Activated T-cell treated with anti-CD3 and anti-CD28 coated beads, Interleukin-2, amount 50 U/mL, for 4 hours (primary cell): ENCODE measurements around the gene TMEM183A. TPM values are rescaled to one million over a fixed set of nuclear protein-coding genes. Genes with fewer than 3 reads are reported as not detected.

Source experiments
- ATAC-seq, 2 donors: fragments of 200-7000 bp; cut with Tn5 transposase; one replicate each; pipeline ENCODE4 v1.10.0; 2021
- DNase-seq: peaks from one replicate; pipeline ENCODE4 v3.0.0-alpha.2; 2020
- H3K27me3 Mint-ChIP-seq: one replicate; pipeline ENCODE4 v1.8.0; 2021; ENCODE audit warnings: low read depth, mixed read lengths
- H3K36me3 Mint-ChIP-seq: one replicate; pipeline ENCODE4 v1.8.0; 2022; ENCODE audit warnings: mixed read lengths; ENCODE audit not compliant: insufficient read depth
- H3K4me1 Mint-ChIP-seq: one replicate; pipeline ENCODE4 v1.8.0; 2021; ENCODE audit warnings: low read depth, mixed read lengths
- H3K4me3 Mint-ChIP-seq: one replicate; pipeline ENCODE4 v1.8.0; 2021; ENCODE audit warnings: mild to moderate bottlenecking, moderate library complexity, mixed read lengths
- H3K9me3 Mint-ChIP-seq: one replicate; pipeline ENCODE4 v1.8.0; 2021; ENCODE audit warnings: mixed read lengths
- total RNA-seq, 3 donors: library from RNA; stranded (reverse); gene quantifications; one replicate each; pipeline ENCODE4 v1.2.1, GENCODE V29; 2021

TMEM183A gene
- total RNA-seq, 3 donors from 2014 or later, result 82.3 to 85.8 (median 85.6) TPM

DNA sequence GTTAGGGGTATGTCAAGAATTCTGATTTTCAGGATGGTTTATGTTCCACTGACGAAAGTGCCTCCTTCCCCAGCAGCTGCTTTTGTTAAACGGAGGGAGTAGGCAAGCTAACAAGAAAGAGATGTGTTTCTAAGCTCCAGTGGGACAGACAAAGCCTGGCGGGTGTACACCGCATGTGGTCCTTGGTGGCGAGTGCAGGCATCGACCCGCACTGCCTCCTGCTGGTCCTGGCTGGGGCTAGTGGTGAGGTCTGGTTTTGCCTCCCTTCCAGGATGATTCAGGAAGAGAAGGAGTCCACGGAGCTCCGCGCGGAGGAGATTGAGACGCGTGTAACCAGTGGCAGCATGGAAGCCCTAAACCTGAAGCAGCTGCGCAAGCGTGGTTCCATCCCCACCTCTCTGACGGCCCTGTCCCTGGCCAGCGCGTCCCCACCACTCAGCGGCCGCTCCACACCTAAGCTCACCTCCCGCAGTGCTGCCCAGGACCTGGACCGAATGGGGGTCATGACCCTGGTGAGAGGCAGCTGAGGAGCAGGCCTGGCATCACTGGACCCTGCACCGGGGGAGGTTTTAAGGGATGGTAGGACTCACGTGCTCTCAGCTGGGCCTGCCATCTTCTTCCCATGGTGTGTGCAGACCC lies 48.1 kb downstream of the TMEM183A start:
- H3K4me3 Mint-ChIP-seq, result no peak overlapping the region
- H3K9me3 Mint-ChIP-seq, result no peaks in the 10 kb centered on the region
- no peak for ATAC-seq
- no peaks in the 10 kb centered on the region for H3K36me3 Mint-ChIP-seq
- DNase-seq, result no peak
- H3K4me1 Mint-ChIP-seq, result no peaks in the 10 kb centered on the region
- H3K27me3 Mint-ChIP-seq, result peaks cover 12% of the 10 kb centered on the region

GRCh38 chr1:203056012-203056411 lies 48.8 kb downstream of the TMEM183A start:
- Mint-ChIP-seq H3K27me3 (peaks cover 8% of the 10 kb centered on the region), H3K4me1 (no peaks in the 10 kb centered on the region), H3K9me3 (no peaks in the 10 kb centered on the region), H3K36me3 (no peaks in the 10 kb centered on the region), H3K4me3 (no peak overlapping the region)
- DNase-seq (no peak), ATAC-seq (no peak)

GRCh38 chr1:203056516-203056915 lies 49.3 kb downstream of the TMEM183A start:
- DNase-seq, result no peak
- Mint-ChIP-seq H3K9me3 (no peaks in the 10 kb centered on the region), H3K4me1 (no peaks in the 10 kb centered on the region), H3K4me3 (no peak overlapping the region), H3K36me3 (no peaks in the 10 kb centered on the region), H3K27me3 (peaks cover 5% of the 10 kb centered on the region)
- ATAC-seq, result no peak

GRCh38 chr1:203057911-203058675 lies 50.9 kb downstream of the TMEM183A start:
- no peak for DNase-seq
- H3K9me3 Mint-ChIP-seq, result no peaks in the 10 kb centered on the region
- no peaks in the 10 kb centered on the region for H3K36me3 Mint-ChIP-seq

GRCh38 chr1:203058676-203058935 lies 51.4 kb downstream of the TMEM183A start:
- peaks cover 5% of the 10 kb centered on the region for H3K27me3 Mint-ChIP-seq
- H3K4me1 Mint-ChIP-seq, result no peaks in the 10 kb centered on the region
- no peak overlapping the region for H3K4me3 Mint-ChIP-seq
- DNase-seq (no peak), ATAC-seq (no peak)
- H3K36me3 Mint-ChIP-seq, result no peaks in the 10 kb centered on the region
- H3K9me3 Mint-ChIP-seq, result no peaks in the 10 kb centered on the region

More at GRCh38 chr1:203057911-203058675, 50.9 kb downstream of the TMEM183A start:
- no peaks in the 10 kb centered on the region for H3K4me1 Mint-ChIP-seq
- H3K27me3 Mint-ChIP-seq, result peaks cover 5% of the 10 kb centered on the region
- no peak for ATAC-seq
- H3K4me3 Mint-ChIP-seq, result no peak overlapping the region

- ATAC-seq (no peak), DNase-seq (no peak)
- no peaks in the 10 kb centered on the region for H3K36me3 Mint-ChIP-seq
- peaks cover 5% of the 10 kb centered on the region for H3K27me3 Mint-ChIP-seq
- no peak overlapping the region for H3K4me3 Mint-ChIP-seq
- no peaks in the 10 kb centered on the region for H3K9me3 Mint-ChIP-seq
- H3K4me1 Mint-ChIP-seq, result no peaks in the 10 kb centered on the region
Measured at GRCh38 chr1:203059485-203059884, 52.3 kb downstream of the TMEM183A start.

- Mint-ChIP-seq H3K9me3 (no peaks in the 10 kb centered on the region), H3K27me3 (peaks cover 5% of the 10 kb centered on the region), H3K4me1 (no peaks in the 10 kb centered on the region), H3K36me3 (no peaks in the 10 kb centered on the region), H3K4me3 (no peak overlapping the region)
- DNase-seq (no peak), ATAC-seq (no peak)
Measured at GRCh38 chr1:203060115-203060514, 52.9 kb downstream of the TMEM183A start.

DNA sequence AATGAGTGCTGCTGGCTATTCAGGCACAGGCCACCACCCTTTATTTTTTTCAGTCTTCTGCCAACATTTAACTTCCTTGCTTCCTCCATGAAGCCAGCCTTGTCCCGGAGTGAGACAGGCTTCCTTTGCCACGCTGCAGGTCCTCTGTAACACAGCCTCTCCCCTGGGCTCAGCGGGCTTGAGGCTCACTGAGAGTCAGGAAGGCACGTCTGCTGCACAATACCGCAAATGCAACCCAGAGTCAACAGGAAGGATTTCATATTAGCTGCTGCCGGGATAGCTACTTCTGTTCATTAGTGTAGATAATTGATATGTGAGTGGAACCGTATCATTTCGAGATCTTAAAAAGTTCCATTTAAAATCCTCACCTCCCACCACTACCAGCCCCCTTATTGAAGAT lies 56.1 kb downstream of the TMEM183A start:
- no peak for ATAC-seq
- Mint-ChIP-seq H3K9me3 (no peaks in the 10 kb centered on the region), H3K4me1 (no peaks in the 10 kb centered on the region), H3K36me3 (no peaks in the 10 kb centered on the region), H3K4me3 (no peak overlapping the region), H3K27me3 (peaks cover 2% of the 10 kb centered on the region)
- no peak for DNase-seq

GRCh38 chr1:203065191-203065590 lies 58.0 kb downstream of the TMEM183A start:
- H3K9me3 Mint-ChIP-seq, result no peaks in the 10 kb centered on the region
- ATAC-seq, result no peak
- H3K27me3 Mint-ChIP-seq, result no peaks in the 10 kb centered on the region
- no peak overlapping the region for H3K4me3 Mint-ChIP-seq
- no peak for DNase-seq
- no peaks in the 10 kb centered on the region for H3K4me1 Mint-ChIP-seq
- no peaks in the 10 kb centered on the region for H3K36me3 Mint-ChIP-seq

DNA sequence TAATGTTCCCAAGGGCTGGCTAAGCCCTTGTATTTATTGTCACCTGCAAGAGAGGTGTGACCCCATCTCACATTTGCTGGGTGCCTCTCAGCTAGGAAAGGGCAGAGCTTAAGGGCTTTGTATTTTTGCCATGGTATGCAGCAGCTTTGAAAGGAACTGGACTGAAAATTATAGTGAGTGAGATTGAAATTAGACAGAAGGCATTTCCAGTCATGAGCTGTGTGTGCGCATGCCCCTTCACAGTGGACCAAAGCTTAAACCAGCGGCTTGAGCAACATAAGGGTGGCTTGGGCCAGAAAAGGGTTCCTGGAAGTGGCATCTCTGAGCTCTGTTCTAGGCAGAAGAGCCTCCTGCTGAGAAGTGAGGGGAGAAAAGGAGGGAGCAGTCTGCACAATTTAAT lies 58.8 kb downstream of the TMEM183A start:
- Mint-ChIP-seq H3K9me3 (no peaks in the 10 kb centered on the region), H3K4me1 (no peaks in the 10 kb centered on the region), H3K36me3 (no peaks in the 10 kb centered on the region), H3K4me3 (no peak overlapping the region), H3K27me3 (no peaks in the 10 kb centered on the region)
- ATAC-seq (no peak), DNase-seq (no peak)

DNA sequence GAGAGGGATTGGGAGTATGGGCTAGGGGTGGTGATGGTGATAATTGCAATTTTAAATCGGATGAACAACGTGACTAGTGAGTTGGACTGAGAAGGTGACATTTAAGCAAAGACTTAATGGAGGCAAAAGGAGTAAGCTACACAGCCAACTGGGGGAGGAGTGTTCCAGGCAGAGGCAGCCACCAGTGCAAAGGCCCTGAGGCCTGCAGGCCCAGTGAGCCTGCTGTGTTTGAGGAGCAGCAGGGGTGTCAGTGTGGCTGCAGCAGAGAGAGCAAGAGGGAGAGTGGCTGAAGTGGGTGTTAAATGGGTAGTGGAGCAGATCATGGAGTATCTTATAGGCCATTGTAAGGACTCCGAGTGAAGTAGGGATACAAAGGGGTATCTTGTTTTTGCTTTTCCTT lies 59.8 kb downstream of the TMEM183A start:
- DNase-seq (no peak), ATAC-seq (no peak)
- Mint-ChIP-seq H3K36me3 (no peaks in the 10 kb centered on the region), H3K27me3 (no peaks in the 10 kb centered on the region), H3K4me3 (no peak overlapping the region), H3K9me3 (no peaks in the 10 kb centered on the region), H3K4me1 (no peaks in the 10 kb centered on the region)

GRCh38 chr1:203069030-203069747 lies 62.0 kb downstream of the TMEM183A start:
- no peaks in the 10 kb centered on the region for H3K9me3 Mint-ChIP-seq
- DNase-seq, result no peak
- no peaks in the 10 kb centered on the region for H3K36me3 Mint-ChIP-seq
- no peaks in the 10 kb centered on the region for H3K4me1 Mint-ChIP-seq
- no peak overlapping the region for H3K4me3 Mint-ChIP-seq
- ATAC-seq, result no peak
- H3K27me3 Mint-ChIP-seq, result peaks cover 13% of the 10 kb centered on the region

DNA sequence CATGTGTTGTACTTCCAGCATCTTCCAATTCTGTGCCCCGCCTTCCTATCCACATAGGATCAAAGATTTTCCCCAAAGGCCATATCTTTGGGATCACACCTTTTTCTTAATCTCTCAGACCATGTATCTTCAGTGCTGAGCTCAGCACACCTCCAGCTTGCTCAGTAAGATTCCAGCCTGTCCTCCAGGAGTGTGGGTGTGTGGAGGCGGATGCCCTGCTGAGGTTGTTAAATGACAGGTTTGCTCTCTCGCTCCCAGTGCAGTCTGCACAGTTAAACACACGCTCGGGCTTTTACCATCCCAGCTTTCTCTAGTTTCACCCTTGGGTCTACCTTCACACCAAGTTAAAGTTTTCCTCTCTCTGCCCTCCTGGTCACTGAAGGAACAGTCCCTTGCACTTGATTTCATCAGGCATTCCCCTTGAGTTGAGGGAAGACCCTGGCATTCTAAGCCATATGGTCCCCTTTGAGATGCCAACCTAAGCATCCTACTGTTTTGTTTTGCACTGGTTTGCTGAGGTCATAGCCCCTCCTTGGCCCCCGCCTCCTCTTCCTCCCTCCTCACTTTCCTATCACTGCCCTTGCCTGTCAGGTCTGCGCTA lies 64.9 kb downstream of the TMEM183A start:
- Mint-ChIP-seq H3K9me3 (no peaks in the 10 kb centered on the region), H3K4me1 (peaks cover 6% of the 10 kb centered on the region), H3K4me3 (no peak overlapping the region), H3K36me3 (no peaks in the 10 kb centered on the region), H3K27me3 (peaks cover 32% of the 10 kb centered on the region)
- DNase-seq, result no peak
- no peak for ATAC-seq

- DNase-seq (no peak), ATAC-seq (no peak)
- Mint-ChIP-seq H3K36me3 (no peaks in the 10 kb centered on the region), H3K27me3 (peaks cover 38% of the 10 kb centered on the region), H3K4me1 (peaks cover 6% of the 10 kb centered on the region), H3K9me3 (no peaks in the 10 kb centered on the region), H3K4me3 (no peak overlapping the region)
Measured at GRCh38 chr1:203072911-203073310, 65.7 kb downstream of the TMEM183A start.
